Liver (tissue), 9 donors: ENCODE results near the gene SLC2A5. TPM values are rescaled to one million over a fixed set of nuclear protein-coding genes. Genes with fewer than 3 reads are reported as not detected.

Experiments
- DNase-seq: peaks from one replicate; pipeline ENCODE4 v3.0.0-alpha.2; 2017; ENCODE audit warnings: low spot score
- H3K27ac ChIP-seq, 2 donors: one replicate each; pipeline ENCODE4 v1.7.0; 2013; ENCODE audit warnings: inconsistent platforms in 2 of 2, low read length in 2 of 2, control low read depth in 1 of 2, low read depth in 1 of 2, mild to moderate bottlenecking in 1 of 2
- H3K27me3 ChIP-seq, 4 donors: one replicate each; pipeline versions ENCODE4 v1.6.1 to v1.7.0; 2013; ENCODE audit warnings: low read length in 3 of 4, inconsistent platforms in 1 of 4, mild to moderate bottlenecking in 1 of 4, moderate library complexity in 1 of 4; ENCODE audit not compliant: control insufficient read depth in 4 of 4, insufficient read depth in 4 of 4
- H3K36me3 ChIP-seq, 4 donors: one replicate each; pipeline versions ENCODE4 v1.6.1 to v1.7.0; 2013; ENCODE audit warnings: low read length in 3 of 4, mild to moderate bottlenecking in 3 of 4, low read depth in 1 of 4, moderate library complexity in 1 of 4; ENCODE audit not compliant: control insufficient read depth in 4 of 4, insufficient read depth in 3 of 4
- H3K4me1 ChIP-seq, 4 donors: one replicate each; pipeline versions ENCODE4 v1.6.1 to v1.7.0; 2013; ENCODE audit warnings: low read length in 3 of 4, mild to moderate bottlenecking in 3 of 4, moderate library complexity in 1 of 4; ENCODE audit not compliant: control insufficient read depth in 4 of 4, insufficient read depth in 4 of 4
- H3K4me3 ChIP-seq, 3 donors: one replicate each; pipeline versions ENCODE4 v1.6.1 to v1.7.0; 2013; ENCODE audit warnings: low read length in 3 of 3, control low read depth in 1 of 3, low read depth in 1 of 3, mild to moderate bottlenecking in 1 of 3
- H3K9ac ChIP-seq, 2 donors: one replicate each; pipeline ENCODE4 v1.7.0; 2013; ENCODE audit warnings: low read length in 2 of 2, mild to moderate bottlenecking in 2 of 2, moderate library complexity in 2 of 2, control low read depth in 1 of 2, low read depth in 1 of 2
- H3K9me3 ChIP-seq, 4 donors: one replicate each; pipeline versions ENCODE4 v1.6.1 to v1.7.0; 2013; ENCODE audit warnings: low read length in 3 of 4; ENCODE audit not compliant: control insufficient read depth in 4 of 4
- CTCF ChIP-seq: fragments of 150-350 bp; IDR thresholded peaks from 2 replicates; pipeline ENCODE4 v1.5.1; 2017; ENCODE audit warnings: improper control_type of control experiment, low read depth, low read length; ENCODE audit not compliant: missing input control
- EGR1 ChIP-seq, 2 donors: IDR thresholded peaks; 2 replicates each; pipeline ENCODE4 v1.6.1; 2016 to 2018; ENCODE audit warnings: antibody characterized with exemption in 2 of 2, low read depth in 2 of 2
- FOXA1 ChIP-seq: IDR thresholded peaks from 2 replicates; pipeline ENCODE4 v1.6.1; 2016; ENCODE audit warnings: antibody characterized with exemption
- FOXA2 ChIP-seq: IDR thresholded peaks from 2 replicates; pipeline ENCODE4 v1.6.1; 2016; ENCODE audit warnings: antibody characterized with exemption
- GABPA ChIP-seq, 2 donors: IDR thresholded peaks in 1 of 2; conservative IDR thresholded peaks in 1 of 2; 2 replicates each; pipeline ENCODE4 v1.6.1; 2016; ENCODE audit warnings: antibody characterized with exemption in 2 of 2, mild to moderate bottlenecking in 1 of 2, moderate library complexity in 1 of 2
- HNF4A ChIP-seq, 2 donors: conservative IDR thresholded peaks; 2 replicates each; pipeline ENCODE4 v1.6.1; 2016; ENCODE audit warnings: antibody characterized with exemption in 2 of 2, mild to moderate bottlenecking in 2 of 2
- HNF4G ChIP-seq: IDR thresholded peaks from 2 replicates; pipeline ENCODE4 v1.6.1; 2016; ENCODE audit warnings: antibody characterized with exemption
- JUND ChIP-seq, 2 donors: IDR thresholded peaks; 2 replicates each; pipeline ENCODE4 v1.6.1; 2016; ENCODE audit warnings: antibody characterized with exemption in 2 of 2
- NR2F2 ChIP-seq: IDR thresholded peaks from 2 replicates; pipeline ENCODE4 v1.6.1; 2016; ENCODE audit warnings: antibody characterized with exemption
- RAD21 ChIP-seq, 2 donors: IDR thresholded peaks; 2 replicates each; pipeline ENCODE4 v1.6.1; 2016; ENCODE audit warnings: antibody characterized with exemption in 2 of 2, mild to moderate bottlenecking in 2 of 2
- RXRA ChIP-seq, 2 donors: IDR thresholded peaks; 2 replicates each; pipeline ENCODE4 v1.6.1; 2017 to 2018; ENCODE audit warnings: antibody characterized with exemption in 2 of 2, mild to moderate bottlenecking in 1 of 2
- SP1 ChIP-seq: IDR thresholded peaks from 2 replicates; pipeline ENCODE4 v1.6.1; 2018; ENCODE audit warnings: antibody characterized with exemption, mild to moderate bottlenecking
- TAF1 ChIP-seq: conservative IDR thresholded peaks from 2 replicates; pipeline ENCODE4 v1.6.1; 2016; ENCODE audit warnings: antibody characterized with exemption, mild to moderate bottlenecking
- YY1 ChIP-seq: IDR thresholded peaks from 2 replicates; pipeline ENCODE4 v1.6.1; 2016; ENCODE audit warnings: antibody characterized with exemption, mild to moderate bottlenecking
- ZBTB33 ChIP-seq: IDR thresholded peaks from 2 replicates; pipeline ENCODE4 v1.6.1; 2016; ENCODE audit warnings: antibody characterized with exemption
- WGBS: extraction: QIAGEN DNeasy Blood & Tissue Kit; methylation state at CpG from one replicate; pipeline ENCODE4 v1.1.7; 2013; 5-methylcytosine and 5-hydroxymethylcytosine counted together
- polyA plus RNA-seq, 2 donors: library from polyadenylated mRNA; stranded (reverse) in 1 of 2; unstranded in 1 of 2; fragments of 200-250 nt in 1 of 2; fragments of >200 nt in 1 of 2; fragmentation: Nextera tagmentation in 1 of 2; extraction: Ambion mirVana in 1 of 2; gene quantifications; one replicate each; pipeline versions ENCODE4 v1.2.1 to v1.2.3, GENCODE V29; 2013 to 2015
- total RNA-seq, 2 donors: library from RNA; depleted of rRNA; stranded (reverse); fragments of >200 nt; gene quantifications; one replicate each; pipeline ENCODE4 v1.2.3, GENCODE V29; 2014
- TF ChIP-seq, protein P1 (sequence below): IDR thresholded peaks from 2 replicates; pipeline ENCODE4 v1.6.1; 2016; ENCODE audit warnings: antibody characterized with exemption
- TF ChIP-seq, protein P2 (sequence below): IDR thresholded peaks from 2 replicates; pipeline ENCODE4 v1.6.1; 2016; ENCODE audit warnings: antibody characterized with exemption, mild to moderate bottlenecking
- TF ChIP-seq, protein P3 (sequence below): IDR thresholded peaks from 2 replicates; pipeline ENCODE4 v1.6.1; 2016; ENCODE audit warnings: antibody characterized with exemption
- donor health status: healthy.
- donor health status: healthy.
- donor health status: healthy.
- donor health status: healthy.
- donor health status: healthy.

SLC2A5 gene
- total and polyA plus RNA-seq, 4 donors, result 0.07 to 1.6 (median 0.13) TPM

DNA sequence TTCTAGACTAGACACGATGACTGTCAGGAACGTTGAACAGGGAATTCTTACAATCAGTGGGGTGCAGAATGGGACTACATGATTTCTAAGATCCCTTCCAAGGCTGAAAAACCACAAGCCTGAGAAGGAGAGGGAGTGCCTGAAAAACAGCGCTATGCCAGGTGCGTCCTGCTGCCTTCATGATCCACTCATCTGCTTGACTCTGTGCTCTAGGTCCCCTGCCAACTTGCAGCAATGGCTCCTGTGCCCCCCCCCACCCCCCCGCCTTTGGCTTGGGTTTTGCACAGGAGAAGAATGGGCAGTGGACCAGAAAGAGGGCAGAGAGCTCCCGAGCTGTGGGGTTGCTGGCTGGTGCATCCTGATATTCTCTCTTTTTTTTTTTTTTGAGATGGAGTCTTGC is 49.1 kb downstream of the SLC2A5 start:
- Histone ChIP-seq H3K36me3 (no peaks in the 10 kb centered on the region), H3K9me3 (no peaks in the 10 kb centered on the region), H3K27ac (no peak overlapping the region), H3K9ac (no peak overlapping the region), H3K4me1 (no peaks in the 10 kb centered on the region), H3K27me3 (no peaks in the 10 kb centered on the region), H3K4me3 (no peak overlapping the region)
- 73% methylated on average over 6 of the region's 6 CpGs for WGBS
- no peak for DNase-seq
- TF ChIP-seq, protein P1, sequence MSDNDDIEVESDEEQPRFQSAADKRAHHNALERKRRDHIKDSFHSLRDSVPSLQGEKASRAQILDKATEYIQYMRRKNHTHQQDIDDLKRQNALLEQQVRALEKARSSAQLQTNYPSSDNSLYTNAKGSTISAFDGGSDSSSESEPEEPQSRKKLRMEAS, result no peak
- no peak for TF ChIP-seq TAF1
- no peak for TF ChIP-seq ZBTB33
- TF ChIP-seq FOXA2, result no peak
- TF ChIP-seq, protein P2, sequence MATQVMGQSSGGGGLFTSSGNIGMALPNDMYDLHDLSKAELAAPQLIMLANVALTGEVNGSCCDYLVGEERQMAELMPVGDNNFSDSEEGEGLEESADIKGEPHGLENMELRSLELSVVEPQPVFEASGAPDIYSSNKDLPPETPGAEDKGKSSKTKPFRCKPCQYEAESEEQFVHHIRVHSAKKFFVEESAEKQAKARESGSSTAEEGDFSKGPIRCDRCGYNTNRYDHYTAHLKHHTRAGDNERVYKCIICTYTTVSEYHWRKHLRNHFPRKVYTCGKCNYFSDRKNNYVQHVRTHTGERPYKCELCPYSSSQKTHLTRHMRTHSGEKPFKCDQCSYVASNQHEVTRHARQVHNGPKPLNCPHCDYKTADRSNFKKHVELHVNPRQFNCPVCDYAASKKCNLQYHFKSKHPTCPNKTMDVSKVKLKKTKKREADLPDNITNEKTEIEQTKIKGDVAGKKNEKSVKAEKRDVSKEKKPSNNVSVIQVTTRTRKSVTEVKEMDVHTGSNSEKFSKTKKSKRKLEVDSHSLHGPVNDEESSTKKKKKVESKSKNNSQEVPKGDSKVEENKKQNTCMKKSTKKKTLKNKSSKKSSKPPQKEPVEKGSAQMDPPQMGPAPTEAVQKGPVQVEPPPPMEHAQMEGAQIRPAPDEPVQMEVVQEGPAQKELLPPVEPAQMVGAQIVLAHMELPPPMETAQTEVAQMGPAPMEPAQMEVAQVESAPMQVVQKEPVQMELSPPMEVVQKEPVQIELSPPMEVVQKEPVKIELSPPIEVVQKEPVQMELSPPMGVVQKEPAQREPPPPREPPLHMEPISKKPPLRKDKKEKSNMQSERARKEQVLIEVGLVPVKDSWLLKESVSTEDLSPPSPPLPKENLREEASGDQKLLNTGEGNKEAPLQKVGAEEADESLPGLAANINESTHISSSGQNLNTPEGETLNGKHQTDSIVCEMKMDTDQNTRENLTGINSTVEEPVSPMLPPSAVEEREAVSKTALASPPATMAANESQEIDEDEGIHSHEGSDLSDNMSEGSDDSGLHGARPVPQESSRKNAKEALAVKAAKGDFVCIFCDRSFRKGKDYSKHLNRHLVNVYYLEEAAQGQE, result no peak
- TF ChIP-seq JUND (IDR thresholded peaks at IDR 0.05), result no peak
- TF ChIP-seq HNF4G, result no peak
- TF ChIP-seq, protein P3, sequence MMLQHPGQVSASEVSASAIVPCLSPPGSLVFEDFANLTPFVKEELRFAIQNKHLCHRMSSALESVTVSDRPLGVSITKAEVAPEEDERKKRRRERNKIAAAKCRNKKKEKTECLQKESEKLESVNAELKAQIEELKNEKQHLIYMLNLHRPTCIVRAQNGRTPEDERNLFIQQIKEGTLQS, result no peak
- no peak for TF ChIP-seq SP1
- no peak for TF ChIP-seq RAD21 (IDR thresholded peaks at IDR 0.05)
- TF ChIP-seq HNF4A (conservative IDR thresholded peaks at IDR 0.05), result no peak
- TF ChIP-seq FOXA1, result no peak
- TF ChIP-seq YY1, result no peak
- TF ChIP-seq RXRA (IDR thresholded peaks at IDR 0.05), result no peak

- DNase-seq, result no peak
- Histone ChIP-seq H3K9ac (no peak overlapping the region), H3K4me1 (no peaks in the 10 kb centered on the region), H3K4me3 (no peak overlapping the region), H3K36me3 (no peaks in the 10 kb centered on the region), H3K27me3 (no peaks in the 10 kb centered on the region), H3K27ac (no peak overlapping the region), H3K9me3 (no peaks in the 10 kb centered on the region)
- TF ChIP-seq RAD21 (IDR thresholded peaks at IDR 0.05) (no peak), GABPA (IDR thresholded peaks at IDR 0.05 in 1 of 2, conservative IDR thresholded peaks at IDR 0.05 in 1 of 2) (no peak), TAF1 (no peak), HNF4G (no peak), FOXA1 (no peak), FOXA2 (no peak), EGR1 (IDR thresholded peaks at IDR 0.05; ENCODE audit: low read depth in 2 of 2) (no peak), SP1 (no peak), HNF4A (conservative IDR thresholded peaks at IDR 0.05) (no peak), CTCF (no peak), RXRA (IDR thresholded peaks at IDR 0.05) (no peak), NR2F2 (no peak), ZBTB33 (no peak)
- TF ChIP-seq, protein P1, result no peak
- TF ChIP-seq, protein P3, result no peak
- 58% methylated on average over 4 of the region's 4 CpGs for WGBS
These were observed 49.5 kb downstream of the SLC2A5 start for GRCh38 chr1:9019896-9020295.
